Memory B cell (primary cell): ENCODE data around the gene C2orf80.
"Not testable (repeated sequence)": the region's sequence is repeated elsewhere in the genome, so short reads cannot be mapped to it uniquely, and the experiment has no call there.

Source experiments
- ATAC-seq: fragments of 150-1000 bp; cut with Tn5 transposase; 2 replicates; pipeline ENCODE4 v1.10.0; 2021; ENCODE audit warnings: low read depth, mild to moderate bottlenecking, moderate library complexity
- DNase-seq, 2 donors: peaks; one replicate each; pipeline ENCODE4 v3.0.0; 2022; ENCODE audit warnings: low spot score in 2 of 2
- H3K27ac Mint-ChIP-seq: one replicate; pipeline ENCODE4 v1.8.0; 2022; ENCODE audit warnings: mild to moderate bottlenecking, moderate library complexity, mixed read lengths
- H3K27me3 Mint-ChIP-seq: one replicate; pipeline ENCODE4 v1.8.0; 2022; ENCODE audit warnings: mixed read lengths
- H3K36me3 Mint-ChIP-seq: one replicate; pipeline ENCODE4 v1.8.0; 2022; ENCODE audit warnings: mild to moderate bottlenecking, mixed read lengths
- H3K4me1 Mint-ChIP-seq: one replicate; pipeline ENCODE4 v1.8.0; 2022; ENCODE audit warnings: mixed read lengths
- H3K4me3 Mint-ChIP-seq: one replicate; pipeline ENCODE4 v1.8.0; 2022; ENCODE audit warnings: mild to moderate bottlenecking, moderate library complexity, mixed read lengths
- H3K9me3 Mint-ChIP-seq: one replicate; pipeline ENCODE4 v1.8.0; 2022; ENCODE audit warnings: mixed read lengths

C2orf80 gene

GRCh38 chr2:208135794-208136715 lies 53.8 kb downstream of the C2orf80 start:
- Mint-ChIP-seq H3K9me3 (peaks cover 2% of the 10 kb centered on the region), H3K27ac (no peak overlapping the region), H3K4me3 (no peak overlapping the region), H3K36me3 (no peaks in the 10 kb centered on the region), H3K27me3 (no peaks in the 10 kb centered on the region), H3K4me1 (no peaks in the 10 kb centered on the region)
- no peak for DNase-seq
- no peak for ATAC-seq

GRCh38 chr2:208134928-208135586 lies 54.8 kb downstream of the C2orf80 start:
- no peak for DNase-seq
- H3K27me3 Mint-ChIP-seq = no peaks in the 10 kb centered on the region
- no peaks in the 10 kb centered on the region for H3K36me3 Mint-ChIP-seq
- peaks cover 2% of the 10 kb centered on the region for H3K9me3 Mint-ChIP-seq
- no peaks in the 10 kb centered on the region for H3K4me1 Mint-ChIP-seq
- no peak for ATAC-seq
- H3K27ac Mint-ChIP-seq = no peak overlapping the region
- no peak overlapping the region for H3K4me3 Mint-ChIP-seq

DNA sequence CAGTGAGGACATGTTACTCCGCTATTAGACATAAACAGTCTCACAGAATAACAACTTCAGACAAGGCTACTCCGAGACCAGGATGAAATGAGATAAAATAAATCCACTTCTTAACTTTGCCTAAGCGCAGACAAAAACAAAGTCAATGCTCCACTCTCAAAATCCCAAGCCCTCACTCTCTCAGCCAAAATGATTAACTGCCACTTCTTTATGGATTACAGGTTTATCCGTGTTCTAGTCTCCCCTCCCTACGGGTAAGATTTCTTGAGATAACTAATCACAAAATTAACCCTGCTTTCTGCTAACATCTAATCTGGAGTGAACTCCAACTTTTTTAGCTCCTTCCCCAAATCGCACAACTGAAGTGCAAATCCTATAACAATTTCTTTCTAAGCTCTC lies 59.1 kb downstream of the C2orf80 start:
- ATAC-seq = no peak

DNA sequence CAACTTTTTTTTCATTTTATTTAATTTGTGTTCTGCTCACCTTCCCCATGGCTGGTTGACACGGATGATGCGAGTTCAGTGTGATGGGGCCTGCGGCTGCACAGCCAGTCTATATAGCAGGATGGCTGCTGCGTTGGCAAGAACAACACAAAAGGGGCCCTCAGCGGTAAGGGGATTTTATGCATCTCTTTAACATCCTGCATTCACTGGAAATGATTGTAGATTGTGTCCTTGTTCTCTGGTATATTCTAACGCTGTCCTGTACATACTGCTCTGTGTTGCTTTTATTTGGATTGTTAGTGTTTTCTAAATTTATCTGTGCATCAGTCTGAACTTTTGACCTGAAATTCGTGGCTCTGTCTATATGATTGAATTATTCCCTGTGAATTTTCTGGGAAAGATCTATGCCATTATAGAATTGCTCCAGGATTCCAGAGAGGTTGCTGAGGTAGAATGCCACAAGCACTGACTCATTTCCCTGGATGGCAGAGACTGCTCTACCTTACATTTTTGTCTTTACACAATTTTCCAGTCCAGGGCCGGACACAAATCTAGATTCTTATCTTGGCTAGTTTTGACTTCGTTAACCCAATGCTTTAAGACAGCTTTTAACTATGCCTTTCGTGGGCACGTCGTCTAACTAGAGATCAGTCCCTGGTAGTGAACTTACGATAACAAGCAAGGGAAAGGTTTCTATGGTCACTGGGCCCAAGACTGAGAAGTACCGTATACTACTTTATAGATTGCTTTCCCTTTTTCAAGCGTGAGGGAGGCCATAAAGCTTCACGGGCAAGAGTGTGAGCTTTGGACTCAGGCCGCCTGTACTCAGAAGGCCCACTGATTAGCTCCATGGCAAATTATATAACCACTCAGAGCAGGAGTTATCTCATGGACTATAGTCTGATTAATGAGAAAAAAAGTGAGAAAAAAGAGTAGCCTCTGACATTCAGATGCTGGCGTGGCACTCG lies 59.8 kb downstream of the C2orf80 start, which contains the start of gene CRYGC:
CRYGC (minus strand) TSS at position 85 of the 968 bp plus-strand sequence; CDS start at position 49, 36 bp downstream.
- no peak for ATAC-seq
- H3K4me3 Mint-ChIP-seq = no peak within 1 kb of the TSS
- H3K9me3 Mint-ChIP-seq = no peaks in the 10 kb centered on the region
- peaks cover 3% of the 10 kb centered on the region for H3K27me3 Mint-ChIP-seq
- H3K4me1 Mint-ChIP-seq = no peaks in the 10 kb centered on the region
- H3K27ac Mint-ChIP-seq = no peak within 1 kb of the TSS
- H3K36me3 Mint-ChIP-seq = no peaks in the 10 kb centered on the region
- no peak for DNase-seq

More for the DNA sequence above, 59.1 kb downstream of the C2orf80 start:
- H3K27me3 Mint-ChIP-seq = no peaks in the 10 kb centered on the region
- no peaks in the 10 kb centered on the region for H3K9me3 Mint-ChIP-seq
- no peaks in the 10 kb centered on the region for H3K36me3 Mint-ChIP-seq
- no peaks in the 10 kb centered on the region for H3K4me1 Mint-ChIP-seq
- H3K4me3 Mint-ChIP-seq = no peak overlapping the region
- H3K27ac Mint-ChIP-seq = no peak overlapping the region
- no peak for DNase-seq

DNA sequence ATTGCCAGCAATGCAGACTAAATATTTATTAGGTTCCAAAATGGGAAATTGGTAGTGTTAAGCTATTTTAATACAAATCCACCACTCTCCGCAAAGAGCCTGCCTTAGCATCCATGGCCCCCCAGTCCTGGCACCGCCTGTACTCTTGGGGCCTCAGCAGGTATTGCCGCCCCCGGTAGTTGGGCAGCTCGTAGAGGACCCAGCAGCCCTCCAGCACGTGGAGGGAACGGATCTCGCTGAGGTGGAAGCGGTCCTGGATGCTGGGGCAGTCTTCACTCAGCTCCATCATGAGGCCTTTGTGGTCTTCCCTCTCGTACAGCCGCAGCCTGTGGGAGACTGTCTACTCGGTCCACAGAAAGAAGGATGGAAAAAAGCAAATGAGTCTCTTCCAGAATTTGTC lies 61.7 kb downstream of the C2orf80 start:
- no peak for ATAC-seq
- Mint-ChIP-seq H3K27me3 (peaks cover 4% of the 10 kb centered on the region), H3K27ac (no peak overlapping the region), H3K4me1 (peaks cover 3% of the 10 kb centered on the region), H3K9me3 (no peaks in the 10 kb centered on the region), H3K4me3 (no peak overlapping the region), H3K36me3 (no peaks in the 10 kb centered on the region)
- no peak for DNase-seq

- Mint-ChIP-seq H3K4me3 (no peak overlapping the region), H3K4me1 (peaks cover 3% of the 10 kb centered on the region)
- no peak for ATAC-seq
Measured at GRCh38 chr2:208127090-208127489, 62.7 kb downstream of the C2orf80 start.

DNA sequence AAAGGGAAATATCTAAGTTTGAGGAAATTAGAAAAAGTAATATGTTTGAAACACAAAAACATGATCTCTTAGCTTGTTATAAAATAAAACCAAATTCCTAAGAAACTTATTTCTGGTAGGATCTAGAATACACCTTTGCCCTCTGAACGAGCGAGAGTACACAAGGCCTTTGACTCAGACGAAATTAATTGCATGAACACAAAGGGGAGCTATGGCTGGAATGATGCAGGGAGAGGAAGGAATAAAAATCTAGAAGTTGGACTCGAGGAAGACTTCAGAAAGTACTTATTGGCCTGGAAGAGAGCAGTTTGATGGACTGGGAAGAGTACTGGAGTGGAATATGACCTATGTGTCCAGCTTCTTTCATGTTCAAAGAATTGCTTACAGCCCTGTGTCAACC lies 64.6 kb downstream of the C2orf80 start:
- ATAC-seq (no peak), DNase-seq (no peak)
- Mint-ChIP-seq H3K36me3 (no peaks in the 10 kb centered on the region), H3K9me3 (no peaks in the 10 kb centered on the region), H3K27me3 (peaks cover 7% of the 10 kb centered on the region), H3K4me1 (peaks cover 3% of the 10 kb centered on the region), H3K27ac (no peak overlapping the region), H3K4me3 (no peak overlapping the region)

More at GRCh38 chr2:208127090-208127489, 62.7 kb downstream of the C2orf80 start:
- H3K27ac Mint-ChIP-seq = no peak overlapping the region
- DNase-seq = no peak
- no peaks in the 10 kb centered on the region for H3K36me3 Mint-ChIP-seq
- peaks cover 4% of the 10 kb centered on the region for H3K27me3 Mint-ChIP-seq
- no peaks in the 10 kb centered on the region for H3K9me3 Mint-ChIP-seq

- H3K9me3 Mint-ChIP-seq, H3K36me3 Mint-ChIP-seq, H3K27me3 Mint-ChIP-seq, H3K27ac Mint-ChIP-seq, H3K4me1 Mint-ChIP-seq, H3K4me3 Mint-ChIP-seq, DNase-seq: not testable (repeated sequence)
- ATAC-seq = peak; percentile 39
Measured at GRCh38 chr2:208124013-208124715, 65.7 kb downstream of the C2orf80 start, which contains the start of gene CRYGD. Gene CRYGD (minus strand): TSS chr2:208124524. CDS start chr2:208124473, 51 bp downstream.

DNA sequence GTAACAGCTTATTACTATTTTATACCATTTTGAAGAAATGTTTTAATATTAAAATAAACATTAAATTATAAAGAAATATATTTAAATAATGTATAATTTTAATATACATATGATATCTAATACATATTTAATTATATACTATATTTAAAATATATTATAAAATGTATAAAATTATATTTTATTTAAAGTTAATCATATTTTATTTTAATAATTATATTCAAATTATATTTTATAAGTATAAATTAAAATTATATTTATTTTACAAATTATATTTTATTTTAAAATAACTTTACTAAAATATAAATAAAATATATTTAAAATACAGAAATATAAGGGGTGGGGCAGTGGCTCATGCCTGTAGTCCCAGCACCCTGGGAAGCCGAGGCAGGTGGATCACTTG lies 67.6 kb downstream of the C2orf80 start:
- H3K27ac Mint-ChIP-seq = no peak overlapping the region
- H3K4me1 Mint-ChIP-seq = peaks cover 3% of the 10 kb centered on the region
- no peak overlapping the region for H3K4me3 Mint-ChIP-seq

DNA sequence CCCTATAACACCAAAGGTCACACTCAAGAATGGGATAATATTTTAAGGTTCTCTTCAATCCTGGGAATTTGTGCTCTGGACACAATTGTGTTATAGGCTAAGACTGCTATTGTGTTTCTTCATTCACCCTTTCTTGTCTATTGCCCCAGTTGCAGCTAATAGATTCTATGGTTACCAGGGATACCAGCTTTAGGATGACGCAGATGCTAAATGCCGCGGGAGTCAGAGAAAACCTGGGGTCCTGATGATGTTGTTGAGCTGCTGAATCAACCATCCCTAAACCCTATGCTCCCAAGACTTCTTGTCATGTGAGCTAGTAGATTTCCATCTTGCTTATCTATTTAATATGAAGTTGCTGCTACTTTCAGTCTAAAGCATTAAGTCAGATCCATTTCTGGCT lies 70.9 kb downstream of the C2orf80 start:
- Mint-ChIP-seq H3K27ac (no peak overlapping the region), H3K27me3 (peaks cover 6% of the 10 kb centered on the region), H3K4me1 (peaks cover 2% of the 10 kb centered on the region), H3K36me3 (no peaks in the 10 kb centered on the region), H3K9me3 (no peaks in the 10 kb centered on the region), H3K4me3 (no peak overlapping the region)
- ATAC-seq (no peak), DNase-seq (no peak)

More for the DNA sequence above, 67.6 kb downstream of the C2orf80 start:
- no peak for ATAC-seq
- Mint-ChIP-seq H3K27me3 (peaks cover 9% of the 10 kb centered on the region), H3K9me3 (no peaks in the 10 kb centered on the region), H3K36me3 (no peaks in the 10 kb centered on the region)
- DNase-seq = no peak

DNA sequence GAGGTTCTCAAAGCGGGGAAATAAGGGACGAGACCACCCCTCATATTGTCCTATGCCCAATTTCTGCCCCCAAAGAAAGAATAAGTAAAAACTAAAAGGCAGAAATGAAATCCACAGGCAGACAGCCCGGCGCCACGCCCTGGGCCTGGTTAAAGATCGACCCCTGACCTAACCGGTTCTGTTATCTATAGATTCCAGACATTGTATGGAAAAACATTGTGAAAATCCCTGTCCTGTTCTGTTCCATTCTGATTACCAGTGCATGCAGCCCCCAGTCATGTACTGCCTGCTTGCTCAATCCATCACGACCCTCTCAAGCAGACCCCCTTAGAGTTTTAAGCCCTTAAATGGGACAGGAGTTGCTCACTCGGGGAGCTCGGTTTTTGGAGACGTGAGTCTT lies 72.4 kb downstream of the C2orf80 start:
- DNase-seq, H3K36me3 Mint-ChIP-seq, H3K27me3 Mint-ChIP-seq, H3K9me3 Mint-ChIP-seq, H3K4me1 Mint-ChIP-seq, H3K4me3 Mint-ChIP-seq, ATAC-seq, H3K27ac Mint-ChIP-seq: not testable (repeated sequence)
